Activated CD8-positive, alpha-beta memory T cell treated with anti-CD3 and anti-CD28 coated beads, Interleukin-2, amount 50 U/mL, for 48 hours (primary cell): Measurements from ENCODE around the gene LMBRD1.
"Not testable (repeated sequence)": the region's sequence is repeated elsewhere in the genome, so short reads cannot be mapped to it uniquely, and the experiment has no call there.

Experiments used
- DNase-seq: peaks from one replicate; pipeline ENCODE4 v3.0.0-alpha.2; 2020

Gene LMBRD1

DNA sequence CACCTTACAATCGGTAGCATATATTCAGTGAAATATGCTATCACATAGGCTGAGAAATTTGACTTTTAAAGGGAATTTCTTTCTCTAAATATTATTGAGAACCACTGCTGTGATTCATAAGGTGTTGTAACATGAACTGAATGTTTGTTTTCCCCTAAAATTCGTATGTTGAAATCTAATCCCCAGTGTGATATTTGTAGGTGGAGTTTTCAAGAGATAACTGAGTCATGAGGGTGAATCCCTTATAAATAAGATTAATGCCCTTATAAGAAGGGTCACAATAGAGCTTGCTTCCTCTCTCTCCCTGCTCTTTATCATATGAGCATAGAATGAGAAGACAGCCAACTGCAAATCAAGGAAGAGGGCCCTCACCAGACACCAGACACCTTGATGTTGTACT is 64.8 kb downstream of the LMBRD1 start:
- no peak for DNase-seq

DNA sequence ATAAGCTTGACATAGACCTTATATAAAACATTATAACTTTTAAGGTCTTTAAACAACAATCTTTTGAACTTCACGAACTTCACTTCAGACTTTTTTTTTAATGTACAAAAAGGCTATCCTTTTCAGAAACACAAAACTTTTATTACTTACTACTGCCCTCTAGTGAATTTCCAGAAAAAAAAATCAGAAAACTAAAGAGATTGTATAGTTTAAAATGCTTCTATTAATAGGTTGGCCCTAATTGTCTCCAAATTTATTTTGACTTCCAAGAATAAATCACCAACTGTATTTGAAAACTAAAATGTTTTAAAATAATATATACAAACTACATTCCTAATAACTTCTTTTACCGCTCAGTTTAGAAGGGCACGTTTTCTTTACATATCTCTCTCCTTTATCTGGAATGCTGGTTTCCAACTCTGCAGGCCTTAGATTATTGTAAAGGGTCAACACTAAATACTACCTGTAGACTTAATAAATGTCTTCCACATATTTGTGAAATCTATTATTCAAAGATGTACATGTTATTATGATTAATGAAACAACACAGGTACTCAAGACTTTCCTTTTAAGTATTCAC is 66.8 kb downstream of the LMBRD1 start:
- DNase-seq, result no peak

DNA sequence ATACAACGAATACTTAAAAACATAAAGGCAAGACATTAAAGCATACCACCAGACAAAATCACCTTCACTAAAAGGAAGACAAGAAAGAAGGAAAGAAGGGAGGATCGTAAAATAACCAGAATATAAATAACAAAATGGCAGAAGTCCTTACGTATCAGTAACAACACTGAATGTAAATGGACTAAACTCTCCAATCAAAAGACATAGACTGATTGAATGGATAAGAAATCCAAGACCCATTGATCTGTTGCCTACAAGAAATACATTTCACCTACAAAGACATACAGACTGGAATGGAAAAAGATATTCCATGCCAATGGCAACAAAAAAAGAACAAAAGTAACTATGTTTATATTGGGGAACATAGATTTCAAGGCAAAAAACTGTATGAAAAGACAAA is 74.1 kb downstream of the LMBRD1 start:
- no peak for DNase-seq

DNA sequence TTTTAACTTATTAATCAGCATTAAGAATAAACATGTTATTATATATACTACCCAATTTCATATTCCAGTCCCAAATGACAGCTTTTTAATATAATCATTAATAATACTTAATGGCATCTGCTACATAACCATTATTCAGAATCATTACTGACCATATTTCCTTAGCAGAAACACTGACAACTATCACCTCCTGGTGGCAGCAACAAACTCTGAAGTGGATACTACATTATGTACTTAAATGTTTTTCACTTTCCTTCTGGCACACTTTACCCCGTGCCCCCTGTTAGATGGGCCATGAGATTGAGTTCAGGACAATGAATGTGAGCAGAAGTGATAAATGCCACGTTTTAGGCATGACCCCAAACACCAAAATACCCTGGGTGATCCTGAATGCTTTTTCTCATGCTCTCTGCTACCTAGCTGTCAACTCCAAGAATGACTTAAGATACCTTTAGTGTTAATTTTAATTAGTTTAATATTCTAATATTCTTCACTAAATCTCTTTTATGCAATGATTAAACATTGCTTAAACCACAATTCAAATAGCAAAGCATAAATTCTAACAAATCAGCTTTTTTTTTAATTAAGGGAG is 77.1 kb downstream of the LMBRD1 start:
- no peak for DNase-seq

DNA sequence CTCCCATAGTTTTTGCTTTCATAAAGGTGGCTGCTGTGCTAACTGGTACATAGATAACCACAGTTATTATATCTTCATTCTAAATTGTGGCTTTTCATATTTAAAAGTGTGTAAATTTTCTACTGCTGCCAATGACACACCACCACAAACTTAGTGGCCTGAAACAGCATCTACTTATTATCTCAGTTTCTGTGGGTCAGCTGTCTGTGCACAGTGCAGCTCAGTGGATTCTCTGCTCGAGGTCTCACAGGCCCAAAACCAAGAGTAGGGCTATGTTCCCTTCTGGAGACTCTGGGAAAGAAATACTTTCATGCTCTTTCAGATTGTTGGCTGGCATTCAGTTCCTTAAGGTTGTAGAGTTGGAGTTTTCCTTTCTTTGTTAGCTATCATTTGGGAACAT is 90.1 kb downstream of the LMBRD1 start:
- DNase-seq, result no peak

DNA sequence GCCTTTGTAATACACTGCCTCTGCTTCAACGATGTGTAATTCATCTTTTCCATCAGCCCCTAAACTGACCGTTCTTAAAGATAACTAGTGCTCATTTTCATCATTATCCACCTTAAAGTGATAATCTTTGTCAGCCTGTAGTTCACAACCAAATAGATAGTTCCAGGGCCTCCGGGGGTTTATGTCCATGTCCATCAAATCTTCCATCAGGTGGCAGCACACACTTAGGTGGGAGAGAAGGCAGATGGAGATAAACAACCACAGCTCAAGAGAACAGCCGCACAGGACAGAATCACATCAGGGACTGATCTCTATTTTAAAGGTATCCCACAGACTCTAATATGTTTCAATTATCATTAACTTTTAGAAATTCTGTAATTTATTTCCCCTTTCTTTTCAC is 90.9 kb downstream of the LMBRD1 start:
- no peak for DNase-seq

DNA sequence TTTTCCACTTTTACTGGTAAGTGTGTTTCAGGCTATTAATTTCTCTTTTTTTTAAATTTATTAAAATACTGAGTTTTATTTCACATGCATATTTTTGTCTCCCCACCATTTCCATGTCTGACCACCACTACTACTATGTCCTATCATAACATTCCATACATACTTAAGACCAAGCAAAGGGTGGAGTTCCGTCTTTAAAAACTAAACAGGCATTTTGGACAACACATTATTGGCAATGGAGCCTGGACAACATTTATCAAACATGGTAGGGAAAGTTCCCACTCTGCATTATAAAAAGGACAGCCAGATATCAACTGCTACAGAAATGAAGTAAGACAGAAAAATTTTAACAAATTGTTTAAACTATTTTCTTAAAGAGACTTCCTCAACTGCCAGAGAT is 91.9 kb downstream of the LMBRD1 start:
- no peak for DNase-seq

DNA sequence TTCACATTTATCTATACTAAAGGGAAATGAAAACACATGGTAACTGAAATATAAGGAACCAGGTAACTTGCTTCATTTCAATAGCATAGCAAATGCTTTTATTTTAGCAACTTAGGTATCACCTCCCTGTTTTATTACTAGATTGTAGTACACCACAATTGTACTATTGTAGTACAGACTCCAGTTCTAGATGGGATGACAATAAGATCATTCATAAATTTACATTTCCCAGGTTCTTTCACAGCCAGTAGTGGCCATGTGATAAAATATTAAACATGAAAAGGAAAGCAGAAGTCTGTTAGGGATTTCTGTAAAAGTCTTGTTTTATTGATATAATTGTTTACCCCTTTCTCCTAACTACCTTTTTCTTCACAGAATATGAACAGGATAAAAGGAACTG is 97.2 kb downstream of the LMBRD1 start:
- DNase-seq, result no peak

DNA sequence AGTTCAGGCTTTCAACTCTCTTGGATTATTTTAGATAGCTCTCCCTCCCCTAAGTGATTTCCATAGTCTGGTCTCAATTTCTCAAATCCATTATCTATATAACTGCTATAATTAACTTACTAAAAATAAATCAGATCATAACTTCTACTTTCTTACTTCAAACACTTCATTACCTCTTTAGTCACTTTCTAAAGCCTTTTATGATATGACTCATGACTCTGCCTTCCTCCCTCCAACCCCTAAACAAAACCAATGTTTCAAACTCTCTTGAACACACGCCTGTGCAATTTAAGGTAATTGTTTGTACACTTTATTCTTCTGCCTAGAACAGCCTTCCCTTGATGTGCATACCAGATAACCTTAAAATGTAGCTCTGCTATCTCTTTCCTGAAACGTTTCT is 100.5 kb downstream of the LMBRD1 start:
- DNase-seq, result no peak

DNA sequence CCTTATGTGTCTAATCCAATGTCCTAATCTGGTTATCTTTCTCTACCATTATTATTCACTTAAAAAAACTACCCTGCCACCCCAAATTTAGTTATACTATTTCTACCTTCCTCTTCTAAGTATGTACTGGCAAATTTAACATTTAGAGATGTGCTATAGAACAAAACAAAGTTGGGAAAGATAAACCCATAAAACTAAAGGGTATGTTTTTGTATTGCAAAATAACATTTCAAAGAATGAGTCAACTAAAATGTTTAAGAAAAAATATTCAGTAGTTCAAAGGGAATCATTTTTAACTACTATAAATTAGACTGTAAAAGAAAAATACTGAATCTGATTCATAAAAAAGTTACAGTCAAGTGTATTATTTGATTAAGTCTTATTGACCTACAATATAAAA is 103.0 kb downstream of the LMBRD1 start:
- DNase-seq, result no peak

DNA sequence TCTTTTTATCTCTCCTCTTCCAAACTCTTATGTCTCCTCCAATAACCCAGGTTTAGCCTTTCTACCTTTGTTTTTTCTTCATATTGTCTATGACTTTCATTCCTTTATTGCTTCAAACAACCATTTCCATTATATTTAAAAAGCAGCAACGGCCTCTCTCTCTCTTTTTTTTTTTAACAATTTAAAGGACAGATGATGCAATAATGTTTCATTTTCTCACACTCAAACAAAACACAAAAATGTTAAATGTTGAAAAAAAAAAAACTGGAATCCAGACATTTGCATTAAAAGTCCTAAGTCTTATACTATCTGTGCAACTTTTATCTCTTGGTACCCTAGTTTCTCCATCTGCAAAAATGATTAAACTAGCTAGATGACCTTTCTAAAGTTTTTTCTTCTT is 105.8 kb downstream of the LMBRD1 start:
- DNase-seq, result no peak

DNA sequence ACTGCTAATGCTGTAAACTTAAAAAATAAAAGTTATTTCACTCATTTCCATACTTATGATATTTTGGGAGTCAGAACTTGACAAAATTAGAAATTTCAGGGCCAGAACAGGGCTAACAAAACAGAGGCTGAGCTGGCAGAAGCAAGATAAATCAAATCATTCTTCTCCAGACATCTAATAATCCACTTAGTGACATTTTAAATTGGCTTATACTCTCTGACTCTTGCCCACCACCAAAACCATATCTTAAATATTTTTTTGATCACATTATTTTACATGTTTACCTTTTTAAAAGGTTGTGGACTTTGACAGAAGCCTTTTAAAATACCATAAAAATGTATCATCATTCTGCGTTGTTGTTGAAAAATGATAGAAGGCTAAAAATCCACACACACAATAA is 116.5 kb downstream of the LMBRD1 start:
- no peak for DNase-seq

DNA sequence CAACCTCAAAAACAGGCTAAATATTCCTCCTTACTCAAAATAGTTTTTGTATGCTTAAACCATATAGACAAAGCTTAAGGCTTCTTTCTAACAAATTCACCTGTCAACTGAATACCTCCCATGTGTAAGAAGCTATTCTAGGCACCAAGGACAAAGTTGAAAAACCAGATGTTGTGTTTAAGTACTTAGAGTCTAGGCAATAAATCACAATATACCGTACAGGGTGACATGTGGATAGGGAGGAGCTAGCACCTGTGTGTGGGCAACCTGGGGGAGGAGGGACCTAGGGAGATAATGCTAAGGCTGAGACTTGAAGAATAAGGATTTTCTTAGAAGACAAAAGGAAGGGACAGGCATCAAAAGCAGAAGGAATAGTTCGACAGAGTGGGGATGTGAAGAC is 123.5 kb downstream of the LMBRD1 start:
- no peak for DNase-seq

DNA sequence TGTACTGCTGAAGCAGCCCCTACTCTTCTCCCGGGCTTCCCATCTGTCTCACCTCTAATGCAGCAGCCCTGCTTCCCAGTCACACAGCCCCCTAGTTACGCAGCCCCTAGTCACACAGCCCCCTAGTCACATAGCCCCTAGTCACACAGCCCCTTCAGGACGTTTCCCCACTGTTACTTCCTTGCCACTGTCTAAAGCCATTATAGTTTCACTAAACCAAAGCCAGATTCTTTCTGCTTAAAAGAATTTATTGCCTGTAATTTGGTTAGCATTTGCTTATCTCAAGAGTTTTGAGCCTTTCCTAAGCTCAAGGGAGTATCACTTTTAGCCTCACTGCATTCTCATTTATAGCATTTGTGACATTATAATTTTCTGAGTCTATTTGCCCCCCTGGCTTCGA is 127.9 kb downstream of the LMBRD1 start:
- DNase-seq, result no peak

DNA sequence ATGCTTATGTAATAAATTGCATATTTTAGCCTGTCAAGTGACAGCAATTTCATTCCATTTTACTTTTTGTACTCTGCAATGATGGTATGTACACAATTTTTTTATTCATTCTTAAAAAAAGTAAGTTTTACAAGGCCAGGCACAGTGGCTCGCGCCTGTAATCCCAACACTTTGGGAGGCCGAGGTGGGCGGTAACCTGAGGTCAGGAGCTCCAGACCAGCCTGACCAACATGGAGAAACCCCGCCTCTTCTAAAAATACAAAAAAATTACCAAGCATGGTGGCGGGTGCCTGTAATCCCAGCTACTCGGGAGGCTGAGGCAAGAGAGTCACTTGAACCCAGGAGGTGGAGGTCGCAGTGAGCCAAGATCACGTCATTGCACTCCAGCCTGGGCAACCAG is 130.0 kb downstream of the LMBRD1 start:
- not testable (repeated sequence) for DNase-seq

DNA sequence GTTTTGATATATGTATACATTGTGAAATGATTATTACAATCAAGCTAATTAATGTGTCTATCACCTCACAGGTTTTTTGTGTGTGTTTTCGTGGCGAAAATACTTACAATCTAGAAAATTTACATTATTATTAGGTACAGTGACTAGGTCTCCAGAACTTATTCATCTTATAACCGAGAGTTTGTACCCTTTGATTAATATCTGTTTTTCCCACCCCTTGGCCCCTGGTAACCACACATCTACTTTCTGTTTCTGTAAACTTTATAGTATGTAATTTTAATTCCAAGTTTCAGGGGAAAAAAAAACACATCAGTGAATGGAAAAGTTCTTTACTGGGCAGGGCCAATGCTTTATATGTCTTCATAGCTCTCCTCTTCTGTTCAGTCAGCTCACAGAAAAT is 131.4 kb downstream of the LMBRD1 start:
- DNase-seq, result no peak

DNA sequence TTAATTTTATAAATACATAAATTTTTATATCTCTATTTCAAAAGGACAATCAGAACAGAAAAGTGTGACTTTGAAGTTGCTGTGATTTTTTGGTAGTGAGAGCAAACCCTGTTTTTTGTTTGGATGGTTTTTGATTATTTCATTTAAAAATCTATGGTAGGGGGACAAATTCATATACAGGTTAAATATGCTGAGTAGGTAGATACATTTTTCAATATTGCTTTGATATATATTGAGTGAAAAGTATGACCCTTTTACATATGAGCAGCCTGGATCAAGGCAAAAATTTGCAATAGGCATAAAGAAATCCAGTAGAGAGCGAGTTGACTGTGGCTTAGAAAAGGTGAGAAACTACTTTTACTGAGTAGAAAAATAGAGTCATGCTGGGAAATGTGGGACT is 132.3 kb downstream of the LMBRD1 start:
- DNase-seq, result no peak

DNA sequence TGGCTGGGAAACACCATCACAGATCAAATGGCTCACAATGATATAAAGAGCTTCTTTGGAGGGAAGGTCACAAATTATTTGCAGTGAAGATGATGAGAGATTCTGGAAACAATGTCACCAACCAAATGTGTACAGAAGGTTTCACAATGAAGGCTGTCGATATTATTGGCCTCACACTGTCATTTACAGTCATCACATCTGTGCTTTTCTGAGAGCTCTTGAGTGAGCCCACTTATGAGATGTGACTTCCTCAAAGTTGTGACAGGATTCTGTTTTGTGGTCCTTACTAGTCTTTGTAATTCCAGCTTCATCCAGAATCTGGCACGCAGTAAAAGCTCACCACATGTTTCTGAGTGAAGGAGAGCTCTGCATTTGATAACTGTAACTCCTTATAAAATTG is 133.6 kb downstream of the LMBRD1 start:
- DNase-seq, result no peak

DNA sequence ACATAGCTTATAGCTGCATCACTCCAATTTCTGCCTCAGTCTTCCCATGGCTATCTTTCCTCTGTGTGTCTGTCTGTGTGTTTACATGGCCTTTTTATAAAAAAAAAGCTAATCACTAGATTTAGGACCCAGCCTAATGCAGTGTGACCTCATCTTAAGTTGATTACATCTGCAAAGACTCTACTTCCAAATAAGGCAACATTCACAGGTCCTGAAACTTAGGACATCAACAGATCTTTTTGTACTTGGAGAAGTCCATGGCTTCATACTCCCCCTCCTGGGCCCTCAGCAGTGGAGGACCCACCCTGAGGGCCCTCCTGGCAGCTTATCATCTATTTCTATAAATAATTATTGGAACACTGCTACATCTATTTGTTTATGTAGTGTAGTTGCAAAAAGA is 146.1 kb downstream of the LMBRD1 start:
- no peak for DNase-seq

DNA sequence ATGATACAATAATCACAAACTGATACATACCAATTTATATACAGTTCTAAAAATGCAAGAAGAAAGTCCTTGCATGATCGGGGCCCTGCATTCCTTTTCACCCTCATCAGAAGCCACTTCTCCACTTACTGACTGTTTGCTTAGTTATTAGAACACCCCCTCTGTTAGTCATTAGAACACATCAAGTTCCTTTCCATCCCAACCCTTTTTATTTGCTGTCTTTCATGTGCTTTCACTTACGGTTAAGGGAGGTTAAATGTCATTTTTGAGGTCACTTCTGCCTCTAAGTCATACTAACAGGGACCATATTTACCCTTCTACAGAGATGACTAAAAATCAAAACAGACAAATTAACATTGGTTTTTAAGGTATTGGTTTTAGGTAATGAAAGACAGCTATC is 149.1 kb downstream of the LMBRD1 start:
- no peak for DNase-seq

DNA sequence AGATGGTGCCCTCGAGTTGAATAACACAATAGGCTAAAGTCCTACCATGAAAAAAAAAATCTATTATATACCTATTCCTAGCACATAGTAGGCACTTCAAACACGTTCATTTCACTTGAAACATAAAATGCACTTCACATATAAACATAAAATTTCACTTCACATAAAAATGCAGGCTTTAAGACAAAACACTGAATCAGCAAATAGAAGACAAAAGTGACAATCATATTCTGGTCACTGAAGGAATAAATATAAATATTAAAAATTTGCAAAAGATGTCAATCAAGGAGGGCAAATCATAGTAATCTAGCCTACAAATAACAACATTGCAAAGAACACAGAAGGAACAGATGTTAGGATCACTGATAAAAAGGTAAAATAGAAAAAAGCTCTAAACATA is 153.1 kb downstream of the LMBRD1 start:
- DNase-seq, result no peak

DNA sequence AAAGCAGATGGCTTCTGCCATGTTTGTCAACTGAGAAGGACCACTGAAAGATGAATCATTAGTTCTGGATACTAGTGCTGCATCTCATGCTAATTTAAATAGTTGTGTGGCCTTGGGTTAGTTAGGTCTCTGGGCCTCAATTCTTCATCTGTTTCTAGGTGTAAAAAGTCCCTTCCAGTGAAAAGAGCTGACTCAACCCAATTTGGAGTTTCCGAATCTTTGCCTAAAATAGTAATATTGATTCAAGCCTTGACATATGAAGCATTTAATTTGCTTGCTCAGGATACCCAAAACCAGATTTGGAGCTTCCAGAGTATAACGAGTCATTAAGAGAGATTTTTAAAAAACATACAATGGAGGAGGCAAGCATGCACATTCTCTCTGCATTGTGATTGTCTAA is 163.9 kb downstream of the LMBRD1 start:
- DNase-seq, result no peak

DNA sequence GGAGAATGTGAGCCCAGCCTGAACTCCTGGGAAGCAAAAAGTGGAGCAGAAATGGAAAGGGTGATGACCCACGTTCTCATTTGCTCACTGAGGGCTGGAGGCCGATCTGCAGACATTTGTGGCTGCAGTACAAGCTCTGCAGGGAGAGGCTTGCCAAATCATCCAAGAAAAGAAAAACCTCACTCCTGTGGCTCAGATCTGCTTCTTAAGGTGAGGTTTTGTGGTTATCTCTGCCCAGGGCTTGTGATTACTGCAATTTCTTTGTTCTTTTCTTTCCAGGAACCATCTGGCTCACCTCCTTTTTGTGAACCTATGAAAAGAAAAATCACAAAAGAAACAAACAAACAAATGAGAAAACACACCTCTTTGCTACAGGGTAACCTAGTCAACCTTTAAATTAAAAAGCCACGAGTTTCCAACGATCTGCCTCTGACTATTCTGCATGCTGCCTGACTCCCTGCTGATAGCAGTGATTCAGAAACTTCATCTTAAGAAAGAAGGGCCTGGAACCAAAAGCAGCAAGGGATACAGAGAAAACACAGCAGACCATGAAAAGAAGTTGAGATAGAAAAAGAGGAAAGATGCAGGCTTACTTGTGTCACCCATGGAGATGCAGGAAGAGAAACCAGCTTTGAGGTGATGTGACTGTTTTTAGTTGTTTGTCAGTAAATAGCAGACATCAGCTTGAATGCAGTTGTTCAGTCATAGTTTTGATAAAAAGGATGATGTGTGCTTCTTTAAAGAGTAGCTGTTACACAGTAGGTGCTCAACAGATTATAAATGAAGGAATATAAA is 165.1 kb downstream of the LMBRD1 start:
- no peak for DNase-seq

DNA sequence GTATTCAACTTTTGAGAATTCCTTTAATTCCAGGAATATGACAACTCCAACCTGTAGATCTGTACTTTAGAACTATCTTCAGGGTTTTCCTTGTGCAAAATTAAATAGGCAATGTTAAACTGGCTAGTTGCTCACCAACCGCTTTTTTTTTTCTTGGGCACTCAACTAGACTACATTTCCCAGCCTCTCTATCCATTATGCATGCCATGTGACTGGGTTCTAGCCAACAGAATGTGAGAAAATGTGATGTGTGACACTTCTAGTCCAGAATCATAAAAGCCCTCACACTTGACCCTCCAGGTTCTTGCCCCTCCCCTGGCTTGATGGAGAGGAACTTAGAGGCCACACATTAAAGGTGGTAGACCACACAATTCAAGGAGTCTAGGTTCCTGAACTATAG is 166.0 kb downstream of the LMBRD1 start:
- no peak for DNase-seq

DNA sequence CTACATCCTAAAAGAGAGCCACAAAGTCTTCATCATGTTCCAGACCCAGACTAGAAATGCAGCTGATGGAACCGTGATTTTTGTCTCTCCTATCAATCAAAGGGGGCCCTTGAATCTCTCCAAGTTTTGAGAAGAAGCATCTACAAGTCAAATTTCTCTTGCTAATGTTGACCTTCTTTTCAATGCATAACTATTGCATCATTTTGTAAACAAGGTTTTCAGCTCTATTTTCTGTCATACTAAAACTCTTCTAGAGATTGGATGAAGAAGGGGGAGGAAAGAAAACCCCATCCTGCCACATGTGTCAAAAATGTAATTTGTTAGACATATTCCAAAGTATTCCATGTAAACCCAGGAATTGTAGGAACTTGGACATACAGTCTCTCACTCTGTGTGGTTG is 169.2 kb downstream of the LMBRD1 start:
- no peak for DNase-seq
